Ovary (tissue), 3 donors: ENCODE results near the gene SCN1A.

ENCODE experiments used
- POLR2A ChIP-seq: fragments of 450-650 bp; IDR thresholded peaks from one replicate; pipeline ENCODE4 v1.6.1; 2017; ENCODE audit warnings: antibody characterized with exemption, mild to moderate bottlenecking, moderate library complexity
- TF ChIP-seq, protein P1 (sequence below), 3 donors: fragments of 450-650 bp in 2 of 3; fragments of 200-600 bp in 1 of 3; IDR thresholded peaks; one replicate each; pipeline versions ENCODE4 v1.5.1 to v1.8.0; 2016 to 2022; ENCODE audit warnings: antibody characterized with exemption in 3 of 3, mild to moderate bottlenecking in 1 of 3
- donor health status: DM: no; HTN: no; CAD: no.

GRCh38 chr2:165990846-165991245, 137.0 kb downstream of the SCN1A start:
- TF ChIP-seq POLR2A, result no peak
- TF ChIP-seq, protein P1, sequence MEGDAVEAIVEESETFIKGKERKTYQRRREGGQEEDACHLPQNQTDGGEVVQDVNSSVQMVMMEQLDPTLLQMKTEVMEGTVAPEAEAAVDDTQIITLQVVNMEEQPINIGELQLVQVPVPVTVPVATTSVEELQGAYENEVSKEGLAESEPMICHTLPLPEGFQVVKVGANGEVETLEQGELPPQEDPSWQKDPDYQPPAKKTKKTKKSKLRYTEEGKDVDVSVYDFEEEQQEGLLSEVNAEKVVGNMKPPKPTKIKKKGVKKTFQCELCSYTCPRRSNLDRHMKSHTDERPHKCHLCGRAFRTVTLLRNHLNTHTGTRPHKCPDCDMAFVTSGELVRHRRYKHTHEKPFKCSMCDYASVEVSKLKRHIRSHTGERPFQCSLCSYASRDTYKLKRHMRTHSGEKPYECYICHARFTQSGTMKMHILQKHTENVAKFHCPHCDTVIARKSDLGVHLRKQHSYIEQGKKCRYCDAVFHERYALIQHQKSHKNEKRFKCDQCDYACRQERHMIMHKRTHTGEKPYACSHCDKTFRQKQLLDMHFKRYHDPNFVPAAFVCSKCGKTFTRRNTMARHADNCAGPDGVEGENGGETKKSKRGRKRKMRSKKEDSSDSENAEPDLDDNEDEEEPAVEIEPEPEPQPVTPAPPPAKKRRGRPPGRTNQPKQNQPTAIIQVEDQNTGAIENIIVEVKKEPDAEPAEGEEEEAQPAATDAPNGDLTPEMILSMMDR (IDR thresholded peaks at IDR 0.05), result no peak
